Neural progenitor cell (in vitro differentiated cells): ENCODE results near the gene MARCHF4.

Experiments
- EZH2 ChIP-seq: fragments of 200-600 bp; sonication (generic); IDR thresholded peaks from 2 replicates; pipeline ENCODE4 v1.6.1; 2017; ENCODE audit warnings: antibody characterized with exemption, mild to moderate bottlenecking, moderate library complexity
- EZH2phosphoT487 ChIP-seq: fragments of 200-600 bp; sonication (generic); IDR thresholded peaks from 2 replicates; pipeline ENCODE4 v1.6.1; 2017; ENCODE audit warnings: antibody characterized with exemption
- TF ChIP-seq, protein P1 (sequence below): fragments of 200-600 bp; sonication (generic); IDR thresholded peaks from 2 replicates; pipeline ENCODE4 v1.5.1; 2017; ENCODE audit warnings: antibody characterized with exemption, mild to moderate bottlenecking

DNA sequence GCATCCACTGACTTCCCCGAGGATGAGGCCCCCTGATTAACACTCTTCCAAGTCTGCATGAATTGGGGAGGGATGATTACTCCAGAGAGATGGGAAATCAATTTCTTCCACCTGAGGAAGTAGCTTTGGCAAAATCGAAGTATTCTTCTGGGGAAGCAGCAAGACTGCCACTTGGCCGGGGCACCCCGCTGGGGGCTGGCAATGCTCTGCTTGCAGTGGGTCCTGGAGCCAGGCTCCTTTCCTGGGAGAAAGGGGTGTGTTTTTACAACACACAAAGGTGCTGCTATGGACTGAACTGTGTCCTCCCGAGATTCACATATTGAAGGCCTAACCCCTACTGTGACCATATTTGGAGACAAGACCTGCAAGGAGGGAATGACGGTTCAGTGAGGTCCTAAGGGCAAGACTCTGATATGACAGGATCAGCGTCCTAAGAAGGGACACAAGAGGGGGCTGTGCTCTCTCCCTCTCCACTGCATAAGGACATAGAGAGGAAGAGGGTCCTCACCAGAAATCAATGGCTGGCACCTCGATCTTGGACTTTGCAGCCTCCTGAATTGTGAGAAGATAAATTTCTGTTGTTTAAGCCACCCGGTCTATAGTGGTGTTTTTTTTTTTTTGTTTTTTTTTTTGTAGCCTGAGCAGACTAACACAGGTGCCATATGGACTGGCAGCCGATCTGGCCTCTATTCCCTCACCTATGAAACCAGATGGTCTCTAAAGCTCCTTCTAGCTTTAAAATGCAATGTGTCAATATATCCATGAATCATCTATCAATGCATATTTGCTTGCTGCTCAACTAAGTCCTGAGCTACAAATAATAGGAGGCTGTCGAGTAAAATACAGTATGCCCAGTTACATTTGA is 36.4 kb upstream of the MARCHF4 start:
- TF ChIP-seq, protein P1, sequence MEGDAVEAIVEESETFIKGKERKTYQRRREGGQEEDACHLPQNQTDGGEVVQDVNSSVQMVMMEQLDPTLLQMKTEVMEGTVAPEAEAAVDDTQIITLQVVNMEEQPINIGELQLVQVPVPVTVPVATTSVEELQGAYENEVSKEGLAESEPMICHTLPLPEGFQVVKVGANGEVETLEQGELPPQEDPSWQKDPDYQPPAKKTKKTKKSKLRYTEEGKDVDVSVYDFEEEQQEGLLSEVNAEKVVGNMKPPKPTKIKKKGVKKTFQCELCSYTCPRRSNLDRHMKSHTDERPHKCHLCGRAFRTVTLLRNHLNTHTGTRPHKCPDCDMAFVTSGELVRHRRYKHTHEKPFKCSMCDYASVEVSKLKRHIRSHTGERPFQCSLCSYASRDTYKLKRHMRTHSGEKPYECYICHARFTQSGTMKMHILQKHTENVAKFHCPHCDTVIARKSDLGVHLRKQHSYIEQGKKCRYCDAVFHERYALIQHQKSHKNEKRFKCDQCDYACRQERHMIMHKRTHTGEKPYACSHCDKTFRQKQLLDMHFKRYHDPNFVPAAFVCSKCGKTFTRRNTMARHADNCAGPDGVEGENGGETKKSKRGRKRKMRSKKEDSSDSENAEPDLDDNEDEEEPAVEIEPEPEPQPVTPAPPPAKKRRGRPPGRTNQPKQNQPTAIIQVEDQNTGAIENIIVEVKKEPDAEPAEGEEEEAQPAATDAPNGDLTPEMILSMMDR, result peak; percentile 41
- TF ChIP-seq EZH2phosphoT487 (no peak), EZH2 (no peak)
